ENCODE measurements around the gene SLA2.
"Not testable (repeated sequence)": the region's sequence is repeated elsewhere in the genome, so short reads cannot be mapped to it uniquely, and the experiment has no call there.

Gene SLA2

GRCh38 chr20:36573103-36573797 lies 72.7 kb downstream of the SLA2 start, which contains the start of gene TGIF2:
TGIF2 (plus strand) TSS chr20:36573597; CDS start chr20:36578775, 5,178 bp downstream.
- peak; percentile 89 for DNase-seq

- no peak for DNase-seq
Measured at GRCh38 chr20:36572701-36573102, 73.3 kb downstream of the SLA2 start.

GRCh38 chr20:36571564-36572504 lies 74.2 kb downstream of the SLA2 start:
- no peak for DNase-seq

GRCh38 chr20:36569847-36570429 lies 76.1 kb downstream of the SLA2 start:
- no peak for DNase-seq

GRCh38 chr20:36565520-36565919 lies 80.5 kb downstream of the SLA2 start:
- DNase-seq: no peak

GRCh38 chr20:36564726-36565121 lies 81.3 kb downstream of the SLA2 start:
- DNase-seq: not testable (repeated sequence)

GRCh38 chr20:36564078-36564725 lies 81.8 kb downstream of the SLA2 start:
- DNase-seq: not testable (repeated sequence)

GRCh38 chr20:36563374-36563773 lies 82.6 kb downstream of the SLA2 start:
- DNase-seq: no peak

GRCh38 chr20:36562724-36563123 lies 83.3 kb downstream of the SLA2 start:
- DNase-seq: no peak
